Activated CD4-positive, alpha-beta T cell treated with anti-CD3 and anti-CD28 coated beads, Interleukin-2, Interleukin-4, amounts not matched to agents 100 ng/mL and 50 ng/mL, durations not matched to agents 16 hours and 8 hours (primary cell): Measurements from ENCODE around the gene ANO2.

Experiments
- DNase-seq: peaks from one replicate; pipeline ENCODE4 v3.0.0-alpha.2; 2020; ENCODE audit warnings: low spot score

The ANO2 gene

GRCh38 chr12:5513406-5513805 lies 431.7 kb downstream of the ANO2 start:
- no peak for DNase-seq
